HL-60 (cell line): ENCODE results near the gene SOWAHB.

Source experiments
- DNase-seq, 2 experiments: peaks; one replicate each; pipeline ENCODE4 v3.0.0-alpha.2; 2010 to 2020; ENCODE audit warnings: low read depth in 1 of 2, low spot score in 1 of 2
- H3K27ac ChIP-seq: fragments of 250-450 bp; sonication (Bioruptor Pico); replicated peaks from 2 replicates; pipeline ENCODE4 v1.5.1; 2020; ENCODE audit warnings: mild to moderate bottlenecking, moderate library complexity
- H3K27me3 ChIP-seq: fragments of 250-450 bp; sonication (Bioruptor Pico); 2 replicates; pipeline ENCODE4 v1.5.1; 2021; ENCODE audit warnings: mild to moderate bottlenecking, moderate library complexity; ENCODE audit not compliant: insufficient read depth, poor library complexity, severe bottlenecking
- H3K4me3 ChIP-seq: replicated peaks from 2 replicates; pipeline ENCODE4 v1.5.1; 2011; ENCODE audit warnings: mild to moderate bottlenecking, control low read depth, low read length; ENCODE audit not compliant: insufficient read depth
- GABPA ChIP-seq: IDR thresholded peaks from 2 replicates; pipeline ENCODE4 v1.6.1; 2012; ENCODE audit warnings: low read depth
- POLR2AphosphoS5 ChIP-seq: IDR thresholded peaks from 2 replicates; pipeline ENCODE4 v1.6.1; 2012; ENCODE audit warnings: low read depth
- SPI1 ChIP-seq: IDR thresholded peaks from 2 replicates; pipeline ENCODE4 v1.6.1; 2012; ENCODE audit warnings: low read depth, mild to moderate bottlenecking, borderline replicate concordance
- TF ChIP-seq, protein P1 (sequence below): IDR thresholded peaks from 2 replicates; pipeline ENCODE4 v1.6.1; 2012; ENCODE audit warnings: low read depth; ENCODE audit not compliant: insufficient replicate concordance
- TF ChIP-seq, protein P2 (sequence below): IDR thresholded peaks from one replicate; pipeline ENCODE4 v1.5.1; 2011; ENCODE audit warnings: low read length, control low read depth, inconsistent platforms; ENCODE audit not compliant: insufficient read depth

Gene SOWAHB

GRCh38 chr4:76930685-76931084, 32.7 kb upstream of the SOWAHB start:
- TF ChIP-seq, protein P1, sequence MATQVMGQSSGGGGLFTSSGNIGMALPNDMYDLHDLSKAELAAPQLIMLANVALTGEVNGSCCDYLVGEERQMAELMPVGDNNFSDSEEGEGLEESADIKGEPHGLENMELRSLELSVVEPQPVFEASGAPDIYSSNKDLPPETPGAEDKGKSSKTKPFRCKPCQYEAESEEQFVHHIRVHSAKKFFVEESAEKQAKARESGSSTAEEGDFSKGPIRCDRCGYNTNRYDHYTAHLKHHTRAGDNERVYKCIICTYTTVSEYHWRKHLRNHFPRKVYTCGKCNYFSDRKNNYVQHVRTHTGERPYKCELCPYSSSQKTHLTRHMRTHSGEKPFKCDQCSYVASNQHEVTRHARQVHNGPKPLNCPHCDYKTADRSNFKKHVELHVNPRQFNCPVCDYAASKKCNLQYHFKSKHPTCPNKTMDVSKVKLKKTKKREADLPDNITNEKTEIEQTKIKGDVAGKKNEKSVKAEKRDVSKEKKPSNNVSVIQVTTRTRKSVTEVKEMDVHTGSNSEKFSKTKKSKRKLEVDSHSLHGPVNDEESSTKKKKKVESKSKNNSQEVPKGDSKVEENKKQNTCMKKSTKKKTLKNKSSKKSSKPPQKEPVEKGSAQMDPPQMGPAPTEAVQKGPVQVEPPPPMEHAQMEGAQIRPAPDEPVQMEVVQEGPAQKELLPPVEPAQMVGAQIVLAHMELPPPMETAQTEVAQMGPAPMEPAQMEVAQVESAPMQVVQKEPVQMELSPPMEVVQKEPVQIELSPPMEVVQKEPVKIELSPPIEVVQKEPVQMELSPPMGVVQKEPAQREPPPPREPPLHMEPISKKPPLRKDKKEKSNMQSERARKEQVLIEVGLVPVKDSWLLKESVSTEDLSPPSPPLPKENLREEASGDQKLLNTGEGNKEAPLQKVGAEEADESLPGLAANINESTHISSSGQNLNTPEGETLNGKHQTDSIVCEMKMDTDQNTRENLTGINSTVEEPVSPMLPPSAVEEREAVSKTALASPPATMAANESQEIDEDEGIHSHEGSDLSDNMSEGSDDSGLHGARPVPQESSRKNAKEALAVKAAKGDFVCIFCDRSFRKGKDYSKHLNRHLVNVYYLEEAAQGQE, result no peak
- TF ChIP-seq GABPA, result no peak

GRCh38 chr4:76926841-76927240, 28.9 kb upstream of the SOWAHB start:
- no peak overlapping the region for H3K4me3 ChIP-seq
- H3K27ac ChIP-seq, result no peak overlapping the region
- TF ChIP-seq POLR2AphosphoS5, result no peak
- TF ChIP-seq, protein P2, sequence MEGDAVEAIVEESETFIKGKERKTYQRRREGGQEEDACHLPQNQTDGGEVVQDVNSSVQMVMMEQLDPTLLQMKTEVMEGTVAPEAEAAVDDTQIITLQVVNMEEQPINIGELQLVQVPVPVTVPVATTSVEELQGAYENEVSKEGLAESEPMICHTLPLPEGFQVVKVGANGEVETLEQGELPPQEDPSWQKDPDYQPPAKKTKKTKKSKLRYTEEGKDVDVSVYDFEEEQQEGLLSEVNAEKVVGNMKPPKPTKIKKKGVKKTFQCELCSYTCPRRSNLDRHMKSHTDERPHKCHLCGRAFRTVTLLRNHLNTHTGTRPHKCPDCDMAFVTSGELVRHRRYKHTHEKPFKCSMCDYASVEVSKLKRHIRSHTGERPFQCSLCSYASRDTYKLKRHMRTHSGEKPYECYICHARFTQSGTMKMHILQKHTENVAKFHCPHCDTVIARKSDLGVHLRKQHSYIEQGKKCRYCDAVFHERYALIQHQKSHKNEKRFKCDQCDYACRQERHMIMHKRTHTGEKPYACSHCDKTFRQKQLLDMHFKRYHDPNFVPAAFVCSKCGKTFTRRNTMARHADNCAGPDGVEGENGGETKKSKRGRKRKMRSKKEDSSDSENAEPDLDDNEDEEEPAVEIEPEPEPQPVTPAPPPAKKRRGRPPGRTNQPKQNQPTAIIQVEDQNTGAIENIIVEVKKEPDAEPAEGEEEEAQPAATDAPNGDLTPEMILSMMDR, result no peak
- TF ChIP-seq SPI1, result no peak
- TF ChIP-seq, protein P1, result no peak
- TF ChIP-seq GABPA, result no peak
- H3K27me3 ChIP-seq, result no peaks in the 10 kb centered on the region
- DNase-seq, result no peak

More at GRCh38 chr4:76930685-76931084, 32.7 kb upstream of the SOWAHB start:
- no peak overlapping the region for H3K27ac ChIP-seq
- no peak for DNase-seq
- no peaks in the 10 kb centered on the region for H3K27me3 ChIP-seq
- no peak overlapping the region for H3K4me3 ChIP-seq

- no peak for DNase-seq
- no peak overlapping the region for H3K4me3 ChIP-seq
- H3K27ac ChIP-seq, result no peak overlapping the region
- no peaks in the 10 kb centered on the region for H3K27me3 ChIP-seq
- TF ChIP-seq, protein P1, result no peak
- TF ChIP-seq, protein P2, result no peak
- TF ChIP-seq POLR2AphosphoS5, result no peak
- no peak for TF ChIP-seq GABPA
- no peak for TF ChIP-seq SPI1
Measured at GRCh38 chr4:76923619-76924357, 25.8 kb upstream of the SOWAHB start.
